Nephron (organoid): ENCODE results near the gene PPP1R14C.
A peak's percentile ranks its signal among the peaks of the same experiment; 100 is the strongest.

Experiments
- H3K27ac Mint-ChIP-seq, 3 experiments: 2 replicates each; pipeline ENCODE4 v1.8.0; 2020; ENCODE audit warnings: mixed read lengths in 3 of 3, mild to moderate bottlenecking in 2 of 3, moderate library complexity in 1 of 3
- H3K27me3 Mint-ChIP-seq: 2 replicates; pipeline ENCODE4 v1.8.0; 2021; ENCODE audit warnings: low read depth, mild to moderate bottlenecking, moderate library complexity, mixed read lengths
- H3K36me3 Mint-ChIP-seq: 2 replicates; pipeline ENCODE4 v1.8.0; 2020; ENCODE audit warnings: low read depth, mixed read lengths
- H3K4me1 Mint-ChIP-seq: 2 replicates; pipeline ENCODE4 v1.8.0; 2020; ENCODE audit warnings: mixed read lengths
- H3K4me3 Mint-ChIP-seq, 3 experiments: 2 replicates each; pipeline ENCODE4 v1.8.0; 2020; ENCODE audit warnings: mild to moderate bottlenecking in 3 of 3, mixed read lengths in 3 of 3, moderate library complexity in 2 of 3
- H3K9me3 Mint-ChIP-seq: 2 replicates; pipeline ENCODE4 v1.8.0; 2020; ENCODE audit warnings: mixed read lengths
- CTCF ChIP-seq, 3 experiments: fragments of 200-600 bp; sonication (generic); IDR thresholded peaks; one replicate each; pipeline ENCODE4 v1.5.0; 2021; ENCODE audit warnings: antibody characterized with exemption in 3 of 3; ENCODE audit not compliant: unreplicated experiment in 3 of 3

The PPP1R14C gene

GRCh38 chr6:150296890-150297289 lies 154.0 kb downstream of the PPP1R14C start:
- peaks cover 20% of the 10 kb centered on the region for H3K9me3 Mint-ChIP-seq
- H3K27me3 Mint-ChIP-seq = peaks cover 21% of the 10 kb centered on the region
- no peak overlapping the region for H3K4me3 Mint-ChIP-seq
- peaks cover 5% of the 10 kb centered on the region for H3K36me3 Mint-ChIP-seq
- H3K4me1 Mint-ChIP-seq = peaks cover 44% of the 10 kb centered on the region
- no peak overlapping the region for H3K27ac Mint-ChIP-seq
- TF ChIP-seq CTCF (IDR thresholded peaks at IDR 0.05; ENCODE audit: unreplicated experiment in 3 of 3) = no peak

- Mint-ChIP-seq H3K9me3 (peaks cover 20% of the 10 kb centered on the region), H3K4me1 (peaks cover 49% of the 10 kb centered on the region), H3K36me3 (peaks cover 5% of the 10 kb centered on the region), H3K4me3 (no peak overlapping the region), H3K27me3 (peaks cover 25% of the 10 kb centered on the region), H3K27ac (peak overlapping the region in 1 of 3 experiments; percentile 87)
- no peak for TF ChIP-seq CTCF (IDR thresholded peaks at IDR 0.05; ENCODE audit: unreplicated experiment in 3 of 3)
These were observed 154.6 kb downstream of the PPP1R14C start for GRCh38 chr6:150297327-150298029.

GRCh38 chr6:150298030-150298380 lies 155.2 kb downstream of the PPP1R14C start:
- H3K4me1 Mint-ChIP-seq = peaks cover 53% of the 10 kb centered on the region
- peaks cover 20% of the 10 kb centered on the region for H3K9me3 Mint-ChIP-seq
- peaks cover 5% of the 10 kb centered on the region for H3K36me3 Mint-ChIP-seq
- no peak for TF ChIP-seq CTCF (IDR thresholded peaks at IDR 0.05; ENCODE audit: unreplicated experiment in 3 of 3)
- no peak overlapping the region for H3K4me3 Mint-ChIP-seq
- peaks cover 29% of the 10 kb centered on the region for H3K27me3 Mint-ChIP-seq
- H3K27ac Mint-ChIP-seq = peak overlapping the region in 1 of 3 experiments; percentile 87

GRCh38 chr6:150298676-150299075 lies 155.8 kb downstream of the PPP1R14C start:
- H3K27me3 Mint-ChIP-seq = peaks cover 29% of the 10 kb centered on the region
- peaks cover 5% of the 10 kb centered on the region for H3K36me3 Mint-ChIP-seq
- H3K4me1 Mint-ChIP-seq = peaks cover 47% of the 10 kb centered on the region
- peak overlapping the region in 2 of 3 experiments; percentile 27 to 44 for H3K27ac Mint-ChIP-seq
- TF ChIP-seq CTCF (IDR thresholded peaks at IDR 0.05; ENCODE audit: unreplicated experiment in 3 of 3) = no peak
- H3K9me3 Mint-ChIP-seq = peaks cover 20% of the 10 kb centered on the region
- H3K4me3 Mint-ChIP-seq = no peak overlapping the region
